ENCODE measurements around the gene COPRS. TPM values are rescaled to one million over a fixed set of nuclear protein-coding genes. Genes with fewer than 3 reads are reported as not detected.

Gene COPRS
- total and polyA plus RNA-seq, 2 donors from 2014 or later = 34.3 to 124 TPM

GRCh38 chr17:31878703-31879073 is 19.6 kb upstream of the COPRS start:
- TF ChIP-seq CTCF (IDR thresholded peaks at IDR 0.05; ENCODE audit: borderline replicate concordance, extremely low read depth, insufficient read depth) = no peak
- no peak for FAIRE-seq
- Histone ChIP-seq H3K9me3 (ENCODE audit: control insufficient read depth in 2 of 3, insufficient read depth in 1 of 3, low read length in 3 of 3) (no peaks in the 10 kb centered on the region), H3K4me3 (ENCODE audit: low read length in 3 of 3) (no peak overlapping the region), H3K9ac (ENCODE audit: low read length in 3 of 3) (no peak overlapping the region), H3K36me3 (ENCODE audit: control insufficient read depth in 2 of 3, insufficient read depth in 3 of 3, low read length in 3 of 3) (peaks cover 0 to 24% (median 13%) of the 10 kb centered on the region in 3 donors), H3K27ac (ENCODE audit: low read depth in 2 of 2, low read length in 2 of 2) (no peak overlapping the region), H3K27me3 (ENCODE audit: control insufficient read depth, insufficient read depth, low read length) (no peaks in the 10 kb centered on the region), H3K4me1 (ENCODE audit: control insufficient read depth in 2 of 3, insufficient read depth in 2 of 3, low read depth in 1 of 3, low read length in 3 of 3) (no peaks in the 10 kb centered on the region)
- intact Hi-C loops (cut with DNase I) = no loop called here
- no peak for DNase-seq

GRCh38 chr17:31877911-31878702 is 19.1 kb upstream of the COPRS start:
- Histone ChIP-seq H3K36me3 (ENCODE audit: control insufficient read depth in 2 of 3, insufficient read depth in 3 of 3, low read length in 3 of 3) (peaks cover 0 to 26% (median 17%) of the 10 kb centered on the region in 3 donors), H3K4me1 (ENCODE audit: control insufficient read depth in 2 of 3, insufficient read depth in 2 of 3, low read depth in 1 of 3, low read length in 3 of 3) (no peaks in the 10 kb centered on the region), H3K4me3 (ENCODE audit: low read length in 3 of 3) (no peak overlapping the region), H3K9ac (ENCODE audit: low read length in 3 of 3) (no peak overlapping the region), H3K27ac (ENCODE audit: low read depth in 2 of 2, low read length in 2 of 2) (no peak overlapping the region), H3K27me3 (ENCODE audit: control insufficient read depth, insufficient read depth, low read length) (no peaks in the 10 kb centered on the region), H3K9me3 (ENCODE audit: control insufficient read depth in 2 of 3, insufficient read depth in 1 of 3, low read length in 3 of 3) (no peaks in the 10 kb centered on the region)
- TF ChIP-seq CTCF (IDR thresholded peaks at IDR 0.05; ENCODE audit: borderline replicate concordance, extremely low read depth, insufficient read depth) = no peak
- intact Hi-C loops (cut with DNase I) = no loop called here
- FAIRE-seq (no peak), DNase-seq (no peak)

- no peak for DNase-seq
- no peak for TF ChIP-seq CTCF (IDR thresholded peaks at IDR 0.05; ENCODE audit: borderline replicate concordance, extremely low read depth, insufficient read depth)
- no peaks in the 10 kb centered on the region for H3K4me1 ChIP-seq (ENCODE audit: control insufficient read depth in 2 of 3, insufficient read depth in 2 of 3, low read depth in 1 of 3, low read length in 3 of 3)
- no peaks in the 10 kb centered on the region for H3K9me3 ChIP-seq (ENCODE audit: control insufficient read depth in 2 of 3, insufficient read depth in 1 of 3, low read length in 3 of 3)
- H3K4me3 ChIP-seq (ENCODE audit: low read length in 3 of 3) = no peak overlapping the region
- no peak for FAIRE-seq
- intact Hi-C loops (cut with DNase I) = no loop called here
- peaks cover 0 to 32% (median 19%) of the 10 kb centered on the region in 3 donors for H3K36me3 ChIP-seq (ENCODE audit: control insufficient read depth in 2 of 3, insufficient read depth in 3 of 3, low read length in 3 of 3)
- H3K27me3 ChIP-seq (ENCODE audit: control insufficient read depth, insufficient read depth, low read length) = no peaks in the 10 kb centered on the region
- H3K9ac ChIP-seq (ENCODE audit: low read length in 3 of 3) = no peak overlapping the region
- H3K27ac ChIP-seq (ENCODE audit: low read depth in 2 of 2, low read length in 2 of 2) = no peak overlapping the region
Observed at GRCh38 chr17:31877341-31877740, 18.3 kb upstream of the COPRS start.
